K562 (cell line): ENCODE measurements around the gene PIP4K2A.

Experiments used
- BRD9 ChIP-seq: fragments of 450-650 bp; IDR thresholded peaks from 2 replicates; pipeline ENCODE4 v1.6.1; 2018; ENCODE audit warnings: low read depth; ENCODE audit not compliant: partially characterized antibody
- CBFB ChIP-seq: sonication (generic); formaldehyde crosslinking; IDR thresholded peaks from 2 replicates; pipeline ENCODE4 v1.4.0; 2020; ENCODE audit warnings: mild to moderate bottlenecking, missing genetic modification reagents
- MEF2D ChIP-seq: conservative IDR thresholded peaks from 2 replicates; pipeline ENCODE4 v1.6.1; 2016; ENCODE audit warnings: low read depth, missing genetic modification characterization, missing compliant biosample characterization
- NCOR1 ChIP-seq: fragments of 450-650 bp; IDR thresholded peaks from 2 replicates; pipeline ENCODE4 v1.6.1; 2016; ENCODE audit warnings: mild to moderate bottlenecking, moderate library complexity
- TAF9B ChIP-seq: fragments of 450-650 bp; IDR thresholded peaks from 2 replicates; pipeline ENCODE4 v1.6.1; 2018; ENCODE audit warnings: mild to moderate bottlenecking; ENCODE audit not compliant: partially characterized antibody
- ZNF121 ChIP-seq: sonication (generic); formaldehyde crosslinking; conservative IDR thresholded peaks from 2 replicates; pipeline ENCODE4 v1.8.0; 2022; ENCODE audit warnings: missing genetic modification reagents
- ZZZ3 ChIP-seq: fragments of 450-650 bp; IDR thresholded peaks from 2 replicates; pipeline ENCODE4 v1.6.1; 2016; ENCODE audit warnings: antibody characterized with exemption, mild to moderate bottlenecking, moderate library complexity
- TF ChIP-seq, protein P1 (sequence below), 3 experiments: IDR thresholded peaks in 2 of 3; conservative IDR thresholded peaks in 1 of 3; 2 replicates each; pipeline ENCODE4 v1.5.1; 2011 to 2012; ENCODE audit warnings: low read length in 3 of 3, mild to moderate bottlenecking in 3 of 3, control low read depth in 2 of 3, improper control_type of control experiment in 1 of 3, inconsistent platforms in 1 of 3, low read depth in 1 of 3, mixed read lengths in 1 of 3, moderate library complexity in 1 of 3; ENCODE audit not compliant: insufficient read depth in 2 of 3
- TF ChIP-seq, protein P2 (sequence below): fragments of 250-450 bp; sonication (Bioruptor Pico); IDR thresholded peaks from 2 replicates; pipeline ENCODE4 v1.5.0; 2021; ENCODE audit warnings: mild to moderate bottlenecking, borderline replicate concordance

DNA sequence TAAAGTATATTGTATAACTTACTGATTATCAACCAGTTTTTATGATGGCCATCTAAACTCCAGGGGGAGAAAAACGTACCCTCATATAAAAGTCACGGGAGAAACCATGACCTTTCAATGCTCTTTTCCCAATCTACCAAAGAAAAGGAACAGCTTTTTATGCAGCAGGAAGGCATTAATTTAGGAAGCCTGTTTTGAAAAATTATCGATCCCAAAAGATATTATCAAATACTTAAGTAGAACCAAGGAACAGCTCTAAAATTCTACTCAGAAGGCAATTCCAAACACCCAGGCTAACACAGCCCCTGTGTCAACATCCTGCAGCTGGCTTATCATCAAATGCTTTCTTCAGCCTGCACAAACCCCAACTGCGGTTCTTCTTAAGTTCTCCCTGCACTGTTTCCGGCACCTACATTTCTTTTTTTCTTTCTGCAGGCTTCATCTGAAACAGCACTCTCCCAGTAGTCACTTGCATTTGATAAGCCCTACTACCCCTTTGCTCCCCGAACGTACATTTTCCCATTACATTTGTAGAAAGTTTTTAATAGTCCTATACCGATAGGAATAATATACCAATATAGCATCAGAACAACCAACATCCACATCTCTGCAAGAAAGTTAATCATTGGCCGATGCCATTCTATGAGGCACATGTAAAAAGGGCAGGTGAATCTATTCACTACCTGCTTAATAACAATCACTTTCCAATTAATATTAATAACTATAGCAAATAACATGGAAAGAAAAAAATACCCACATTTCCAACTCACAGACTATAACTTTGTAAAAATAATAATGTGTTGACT, 47.9 kb downstream of the PIP4K2A start:
- TF ChIP-seq ZZZ3 (no peak), TAF9B (peak; percentile 25), MEF2D (no peak), BRD9 (peak; percentile 31), ZNF121 (CRISPR knock-in tag) (no peak), NCOR1 (peak; percentile 40; the same call in 1 of the 2 replicates), CBFB (CRISPR knock-in tag) (no peak)
- TF ChIP-seq, protein P1, sequence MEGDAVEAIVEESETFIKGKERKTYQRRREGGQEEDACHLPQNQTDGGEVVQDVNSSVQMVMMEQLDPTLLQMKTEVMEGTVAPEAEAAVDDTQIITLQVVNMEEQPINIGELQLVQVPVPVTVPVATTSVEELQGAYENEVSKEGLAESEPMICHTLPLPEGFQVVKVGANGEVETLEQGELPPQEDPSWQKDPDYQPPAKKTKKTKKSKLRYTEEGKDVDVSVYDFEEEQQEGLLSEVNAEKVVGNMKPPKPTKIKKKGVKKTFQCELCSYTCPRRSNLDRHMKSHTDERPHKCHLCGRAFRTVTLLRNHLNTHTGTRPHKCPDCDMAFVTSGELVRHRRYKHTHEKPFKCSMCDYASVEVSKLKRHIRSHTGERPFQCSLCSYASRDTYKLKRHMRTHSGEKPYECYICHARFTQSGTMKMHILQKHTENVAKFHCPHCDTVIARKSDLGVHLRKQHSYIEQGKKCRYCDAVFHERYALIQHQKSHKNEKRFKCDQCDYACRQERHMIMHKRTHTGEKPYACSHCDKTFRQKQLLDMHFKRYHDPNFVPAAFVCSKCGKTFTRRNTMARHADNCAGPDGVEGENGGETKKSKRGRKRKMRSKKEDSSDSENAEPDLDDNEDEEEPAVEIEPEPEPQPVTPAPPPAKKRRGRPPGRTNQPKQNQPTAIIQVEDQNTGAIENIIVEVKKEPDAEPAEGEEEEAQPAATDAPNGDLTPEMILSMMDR (IDR thresholded peaks at IDR 0.05 in 2 of 3, conservative IDR thresholded peaks at IDR 0.05 in 1 of 3; ENCODE audit: insufficient read depth in 2 of 3, low read depth in 1 of 3, low read length in 3 of 3), result no peak
- TF ChIP-seq, protein P2, sequence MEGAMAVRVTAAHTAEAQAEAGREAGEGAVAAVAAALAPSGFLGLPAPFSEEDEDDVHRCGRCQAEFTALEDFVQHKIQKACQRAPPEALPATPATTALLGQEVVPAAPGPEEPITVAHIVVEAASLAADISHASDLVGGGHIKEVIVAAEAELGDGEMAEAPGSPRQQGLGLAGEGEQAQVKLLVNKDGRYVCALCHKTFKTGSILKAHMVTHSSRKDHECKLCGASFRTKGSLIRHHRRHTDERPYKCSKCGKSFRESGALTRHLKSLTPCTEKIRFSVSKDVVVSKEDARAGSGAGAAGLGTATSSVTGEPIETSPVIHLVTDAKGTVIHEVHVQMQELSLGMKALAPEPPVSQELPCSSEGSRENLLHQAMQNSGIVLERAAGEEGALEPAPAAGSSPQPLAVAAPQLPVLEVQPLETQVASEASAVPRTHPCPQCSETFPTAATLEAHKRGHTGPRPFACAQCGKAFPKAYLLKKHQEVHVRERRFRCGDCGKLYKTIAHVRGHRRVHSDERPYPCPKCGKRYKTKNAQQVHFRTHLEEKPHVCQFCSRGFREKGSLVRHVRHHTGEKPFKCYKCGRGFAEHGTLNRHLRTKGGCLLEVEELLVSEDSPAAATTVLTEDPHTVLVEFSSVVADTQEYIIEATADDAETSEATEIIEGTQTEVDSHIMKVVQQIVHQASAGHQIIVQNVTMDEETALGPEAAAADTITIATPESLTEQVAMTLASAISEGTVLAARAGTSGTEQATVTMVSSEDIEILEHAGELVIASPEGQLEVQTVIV (CRISPR knock-in tag), result no peak
